GM12875 (cell line): ENCODE results near the gene EDRF1.

Experiments used
- H3K4me3 ChIP-seq: one replicate; pipeline ENCODE4 v1.5.1; 2011; ENCODE audit warnings: low read depth, low read length, control low read depth
- TF ChIP-seq, protein P1 (sequence below): IDR thresholded peaks from 2 replicates; pipeline ENCODE4 v1.5.1; 2011; ENCODE audit warnings: low read depth, mild to moderate bottlenecking, control low read depth, inconsistent platforms, low read length, moderate library complexity, borderline replicate concordance; ENCODE audit not compliant: insufficient read depth

EDRF1 gene

DNA sequence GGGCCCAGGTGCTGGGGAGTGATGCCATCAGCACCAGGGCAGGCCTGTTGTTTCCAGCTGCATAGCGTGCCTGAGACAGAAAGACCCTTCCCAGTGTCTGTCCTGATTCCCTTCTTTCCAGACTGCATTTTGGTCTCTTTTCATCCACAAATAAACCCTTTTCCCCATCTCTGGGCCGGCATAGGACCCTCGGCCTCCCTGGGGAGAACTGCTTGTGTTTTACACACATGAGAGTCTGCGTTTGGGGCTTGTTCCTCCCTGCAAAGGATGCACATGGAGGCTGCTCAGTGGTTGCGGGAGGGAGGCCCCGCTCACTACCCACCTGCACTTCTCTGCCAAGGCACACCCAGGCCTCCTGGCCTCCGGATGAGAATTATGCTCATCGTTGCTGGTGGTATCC lies 61.9 kb downstream of the EDRF1 start:
- TF ChIP-seq, protein P1, sequence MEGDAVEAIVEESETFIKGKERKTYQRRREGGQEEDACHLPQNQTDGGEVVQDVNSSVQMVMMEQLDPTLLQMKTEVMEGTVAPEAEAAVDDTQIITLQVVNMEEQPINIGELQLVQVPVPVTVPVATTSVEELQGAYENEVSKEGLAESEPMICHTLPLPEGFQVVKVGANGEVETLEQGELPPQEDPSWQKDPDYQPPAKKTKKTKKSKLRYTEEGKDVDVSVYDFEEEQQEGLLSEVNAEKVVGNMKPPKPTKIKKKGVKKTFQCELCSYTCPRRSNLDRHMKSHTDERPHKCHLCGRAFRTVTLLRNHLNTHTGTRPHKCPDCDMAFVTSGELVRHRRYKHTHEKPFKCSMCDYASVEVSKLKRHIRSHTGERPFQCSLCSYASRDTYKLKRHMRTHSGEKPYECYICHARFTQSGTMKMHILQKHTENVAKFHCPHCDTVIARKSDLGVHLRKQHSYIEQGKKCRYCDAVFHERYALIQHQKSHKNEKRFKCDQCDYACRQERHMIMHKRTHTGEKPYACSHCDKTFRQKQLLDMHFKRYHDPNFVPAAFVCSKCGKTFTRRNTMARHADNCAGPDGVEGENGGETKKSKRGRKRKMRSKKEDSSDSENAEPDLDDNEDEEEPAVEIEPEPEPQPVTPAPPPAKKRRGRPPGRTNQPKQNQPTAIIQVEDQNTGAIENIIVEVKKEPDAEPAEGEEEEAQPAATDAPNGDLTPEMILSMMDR = no peak
- no peak overlapping the region for H3K4me3 ChIP-seq

DNA sequence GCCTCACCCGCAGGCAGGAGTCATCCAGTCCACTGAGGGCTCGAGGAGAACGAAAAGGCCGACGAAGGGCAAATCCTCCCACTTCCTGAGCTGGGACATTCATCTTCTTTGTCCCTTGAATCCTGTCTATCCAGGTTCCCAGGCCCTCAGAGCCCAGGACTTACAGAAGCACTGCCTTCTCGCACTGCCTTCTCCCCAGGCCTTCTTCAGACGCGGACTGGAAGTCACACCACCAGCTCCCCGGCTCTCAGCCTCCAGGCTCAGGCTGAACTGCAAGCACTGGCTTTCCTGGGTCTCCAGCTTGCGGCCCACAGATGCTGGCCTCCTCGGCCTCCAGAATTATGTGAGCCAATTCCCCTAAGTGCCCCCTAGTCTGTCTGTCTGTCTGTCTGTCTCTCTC lies 62.5 kb downstream of the EDRF1 start:
- no peak overlapping the region for H3K4me3 ChIP-seq
- TF ChIP-seq, protein P1 = no peak

DNA sequence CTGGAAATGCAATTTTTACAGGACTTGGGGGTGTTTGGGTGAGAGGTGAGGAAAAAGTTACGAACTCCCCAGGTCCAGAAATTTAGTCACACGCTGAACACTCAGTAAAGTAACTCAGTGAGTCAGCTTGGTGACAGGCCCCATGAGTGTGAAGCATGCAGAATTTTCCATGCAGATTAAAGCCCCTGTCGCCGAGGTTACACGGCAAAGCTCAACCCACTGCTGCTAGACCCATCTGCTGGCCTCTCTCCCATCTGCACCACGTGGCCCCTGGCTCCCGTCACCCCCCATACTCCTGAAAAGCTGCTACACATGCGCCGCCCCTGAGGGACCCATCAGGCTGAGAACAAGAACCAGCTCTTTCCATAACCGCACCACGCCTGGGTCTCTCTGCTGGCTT lies 63.1 kb downstream of the EDRF1 start:
- TF ChIP-seq, protein P1 = no peak

DNA sequence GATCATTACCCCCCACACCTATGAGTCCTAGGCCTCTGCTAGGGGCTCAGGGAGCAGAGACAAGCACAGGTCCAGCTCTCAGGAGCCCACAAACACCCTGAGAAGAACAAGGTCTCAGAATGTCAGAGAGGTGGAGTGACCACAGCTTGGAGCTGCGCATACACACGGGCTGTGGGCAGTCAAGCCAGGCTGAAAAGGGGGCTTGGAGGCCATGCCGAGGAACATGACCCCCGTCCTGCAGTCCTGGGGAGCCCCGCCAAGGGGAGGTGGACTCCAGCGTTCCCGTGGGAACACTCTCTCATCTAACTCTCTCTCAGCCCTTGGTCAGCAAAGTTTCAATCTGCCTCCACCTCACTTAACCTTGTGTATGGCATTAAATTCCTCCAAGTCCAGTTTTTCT lies 63.9 kb downstream of the EDRF1 start:
- TF ChIP-seq, protein P1 = no peak
- no peak overlapping the region for H3K4me3 ChIP-seq

More for the DNA sequence above, 63.1 kb downstream of the EDRF1 start:
- H3K4me3 ChIP-seq = no peak overlapping the region

DNA sequence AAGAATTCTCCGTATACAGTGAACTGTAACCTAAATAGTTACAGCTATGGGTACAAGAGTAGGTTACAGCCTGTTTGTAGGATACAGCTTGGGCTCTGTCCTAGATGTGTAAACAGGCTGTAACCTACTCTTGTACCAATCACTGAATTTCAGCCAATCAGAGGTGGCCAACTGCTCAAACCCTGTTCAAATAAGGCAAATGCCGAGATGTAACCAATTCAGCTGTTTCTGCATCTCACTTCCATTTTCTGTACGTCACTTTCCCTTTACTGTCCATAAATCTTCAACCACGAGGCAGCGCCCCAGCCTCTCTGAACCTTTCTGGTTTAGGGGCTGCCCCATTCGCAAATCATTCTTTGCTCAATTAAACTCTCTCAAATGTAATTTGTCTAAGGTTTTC lies 64.4 kb downstream of the EDRF1 start:
- TF ChIP-seq, protein P1 = no peak
- no peak overlapping the region for H3K4me3 ChIP-seq

DNA sequence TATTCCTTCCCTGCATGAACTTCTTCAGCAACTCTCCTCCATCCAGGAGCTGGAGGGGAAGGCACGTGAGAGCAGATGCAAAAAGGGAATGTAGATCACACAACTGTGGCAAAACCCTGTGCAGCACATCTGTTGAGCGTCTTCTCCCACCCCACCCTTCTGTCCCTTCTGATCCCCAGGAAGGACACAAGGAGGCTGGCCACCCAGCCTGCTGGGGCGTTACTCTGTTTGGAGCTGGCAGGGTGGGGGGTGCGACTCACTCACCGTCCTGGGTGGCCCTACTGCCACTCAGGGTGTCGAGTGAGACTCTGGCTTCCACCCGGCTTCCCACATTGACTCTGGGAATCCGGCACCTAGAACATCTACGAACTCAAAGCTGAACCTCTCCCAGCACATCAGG lies 66.3 kb downstream of the EDRF1 start:
- TF ChIP-seq, protein P1 = no peak
- H3K4me3 ChIP-seq = no peak overlapping the region

DNA sequence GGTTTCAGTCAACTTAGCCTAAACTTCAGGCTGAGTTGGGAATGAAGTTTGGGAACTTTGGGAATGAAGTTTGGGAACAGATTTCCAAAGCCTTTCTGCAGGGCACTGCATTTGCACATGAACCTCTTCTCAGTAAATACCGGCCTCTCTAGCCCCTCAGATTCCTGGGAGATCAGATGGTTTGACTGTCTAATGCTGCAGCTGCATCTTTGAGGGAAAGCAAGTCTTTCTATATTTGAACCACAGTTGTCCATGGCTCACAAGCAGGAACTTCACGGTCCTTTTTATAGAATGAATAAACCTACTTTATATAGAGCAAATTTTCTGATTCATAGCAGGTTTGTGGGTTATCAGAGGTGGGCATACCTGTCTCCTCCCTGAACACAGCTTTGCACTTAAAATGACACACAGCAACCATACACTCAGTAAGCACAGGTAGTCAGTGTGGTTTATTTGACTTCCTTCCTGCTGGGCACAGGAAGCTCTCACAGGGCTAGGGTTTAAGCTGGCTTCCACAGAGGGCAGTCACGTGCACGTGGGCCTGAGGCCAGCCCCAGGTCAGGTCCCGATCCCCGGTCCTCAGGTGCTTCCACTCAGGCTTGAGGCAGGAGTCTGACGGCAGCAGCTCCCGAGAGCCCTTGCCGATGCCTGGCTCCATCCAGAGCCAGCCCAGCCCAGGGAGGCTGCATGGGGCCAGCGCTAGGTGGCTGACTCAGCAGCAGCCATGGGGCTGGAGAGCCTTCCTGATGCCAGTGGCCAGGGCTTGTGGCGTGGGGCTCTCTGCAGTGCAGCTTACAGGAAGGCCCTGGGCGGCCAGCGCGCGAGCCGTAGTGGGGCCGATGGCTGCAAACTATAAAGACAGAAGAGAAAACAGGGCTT lies 68.9 kb downstream of the EDRF1 start:
- no peak overlapping the region for H3K4me3 ChIP-seq
- TF ChIP-seq, protein P1 = no peak
